ENCODE measurements around the gene TUBB3.

- no peak for TF ChIP-seq POLR2A (IDR thresholded peaks at IDR 0.05)
- no peak for TF ChIP-seq CTCF (IDR thresholded peaks at IDR 0.05)
Measured at GRCh38 chr16:89983536-89983935, 60.4 kb downstream of the TUBB3 start.

Data from lower leg skin (tissue), 3 donors.